HCT116 (cell line): Measurements from ENCODE around the gene P2RY12.

Source experiments
- EZH2 ChIP-seq: fragments of 200-600 bp; sonication (generic); IDR thresholded peaks from 2 replicates; pipeline ENCODE4 v1.6.1; 2017; ENCODE audit warnings: antibody characterized with exemption, mixed run types
- JUND ChIP-seq: IDR thresholded peaks from 2 replicates; pipeline ENCODE4 v1.6.1; 2012
- YY1 ChIP-seq: IDR thresholded peaks from 2 replicates; pipeline ENCODE4 v1.6.1; 2011; ENCODE audit warnings: low read length, low read depth, moderate library complexity, mild to moderate bottlenecking; ENCODE audit not compliant: insufficient replicate concordance; ENCODE audit errors: extremely low read depth
- TF ChIP-seq, protein P1 (sequence below), 3 experiments: fragments of 200-600 bp in 1 of 3; sonication (generic) in 1 of 3; IDR thresholded peaks in 2 of 3; conservative IDR thresholded peaks in 1 of 3; 2 replicates each; pipeline ENCODE4 v1.5.1; 2012 to 2017; ENCODE audit warnings: low read depth in 2 of 3, low read length in 2 of 3, antibody characterized with exemption in 1 of 3, borderline replicate concordance in 1 of 3, control low read depth in 1 of 3, mild to moderate bottlenecking in 1 of 3, mixed read lengths in 1 of 3, mixed run types in 1 of 3, moderate library complexity in 1 of 3; ENCODE audit not compliant: insufficient read depth in 1 of 3
- TF ChIP-seq, protein P2 (sequence below): IDR thresholded peaks from 2 replicates; pipeline ENCODE4 v1.6.1; 2012

DNA sequence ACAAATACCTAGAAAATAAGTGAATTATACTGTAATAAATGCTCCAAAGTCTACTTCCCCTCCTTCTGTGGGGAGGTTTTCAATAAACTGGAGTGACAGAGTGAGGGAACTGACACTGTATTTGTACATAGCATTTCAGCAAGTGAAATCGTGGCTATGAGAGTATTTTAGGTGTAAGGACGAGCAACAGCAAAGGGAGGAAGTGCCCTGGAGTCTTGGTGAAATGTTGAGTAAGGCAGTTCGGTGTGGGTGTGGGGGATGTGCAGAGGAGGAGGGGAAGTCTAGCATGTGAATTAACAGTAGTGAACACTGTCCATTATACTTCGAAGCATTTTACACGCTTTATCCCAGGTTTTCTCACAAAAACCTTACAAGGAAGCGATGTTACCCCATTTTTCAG is 37.1 kb downstream of the P2RY12 start:
- TF ChIP-seq YY1 (no peak), EZH2 (no peak), JUND (no peak)
- TF ChIP-seq, protein P1, sequence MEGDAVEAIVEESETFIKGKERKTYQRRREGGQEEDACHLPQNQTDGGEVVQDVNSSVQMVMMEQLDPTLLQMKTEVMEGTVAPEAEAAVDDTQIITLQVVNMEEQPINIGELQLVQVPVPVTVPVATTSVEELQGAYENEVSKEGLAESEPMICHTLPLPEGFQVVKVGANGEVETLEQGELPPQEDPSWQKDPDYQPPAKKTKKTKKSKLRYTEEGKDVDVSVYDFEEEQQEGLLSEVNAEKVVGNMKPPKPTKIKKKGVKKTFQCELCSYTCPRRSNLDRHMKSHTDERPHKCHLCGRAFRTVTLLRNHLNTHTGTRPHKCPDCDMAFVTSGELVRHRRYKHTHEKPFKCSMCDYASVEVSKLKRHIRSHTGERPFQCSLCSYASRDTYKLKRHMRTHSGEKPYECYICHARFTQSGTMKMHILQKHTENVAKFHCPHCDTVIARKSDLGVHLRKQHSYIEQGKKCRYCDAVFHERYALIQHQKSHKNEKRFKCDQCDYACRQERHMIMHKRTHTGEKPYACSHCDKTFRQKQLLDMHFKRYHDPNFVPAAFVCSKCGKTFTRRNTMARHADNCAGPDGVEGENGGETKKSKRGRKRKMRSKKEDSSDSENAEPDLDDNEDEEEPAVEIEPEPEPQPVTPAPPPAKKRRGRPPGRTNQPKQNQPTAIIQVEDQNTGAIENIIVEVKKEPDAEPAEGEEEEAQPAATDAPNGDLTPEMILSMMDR (IDR thresholded peaks at IDR 0.05 in 2 of 3, conservative IDR thresholded peaks at IDR 0.05 in 1 of 3; ENCODE audit: borderline replicate concordance in 1 of 3, insufficient read depth in 1 of 3, low read depth in 2 of 3, low read length in 2 of 3), result no peak
- TF ChIP-seq, protein P2, sequence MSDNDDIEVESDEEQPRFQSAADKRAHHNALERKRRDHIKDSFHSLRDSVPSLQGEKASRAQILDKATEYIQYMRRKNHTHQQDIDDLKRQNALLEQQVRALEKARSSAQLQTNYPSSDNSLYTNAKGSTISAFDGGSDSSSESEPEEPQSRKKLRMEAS, result no peak
